Measurements from ENCODE around the gene ATF7IP.
A peak's percentile ranks its signal among the peaks of the same experiment; 100 is the strongest.
"Not testable (repeated sequence)": the region's sequence is repeated elsewhere in the genome, so short reads cannot be mapped to it uniquely, and the experiment has no call there.

The ATF7IP gene, protein sequence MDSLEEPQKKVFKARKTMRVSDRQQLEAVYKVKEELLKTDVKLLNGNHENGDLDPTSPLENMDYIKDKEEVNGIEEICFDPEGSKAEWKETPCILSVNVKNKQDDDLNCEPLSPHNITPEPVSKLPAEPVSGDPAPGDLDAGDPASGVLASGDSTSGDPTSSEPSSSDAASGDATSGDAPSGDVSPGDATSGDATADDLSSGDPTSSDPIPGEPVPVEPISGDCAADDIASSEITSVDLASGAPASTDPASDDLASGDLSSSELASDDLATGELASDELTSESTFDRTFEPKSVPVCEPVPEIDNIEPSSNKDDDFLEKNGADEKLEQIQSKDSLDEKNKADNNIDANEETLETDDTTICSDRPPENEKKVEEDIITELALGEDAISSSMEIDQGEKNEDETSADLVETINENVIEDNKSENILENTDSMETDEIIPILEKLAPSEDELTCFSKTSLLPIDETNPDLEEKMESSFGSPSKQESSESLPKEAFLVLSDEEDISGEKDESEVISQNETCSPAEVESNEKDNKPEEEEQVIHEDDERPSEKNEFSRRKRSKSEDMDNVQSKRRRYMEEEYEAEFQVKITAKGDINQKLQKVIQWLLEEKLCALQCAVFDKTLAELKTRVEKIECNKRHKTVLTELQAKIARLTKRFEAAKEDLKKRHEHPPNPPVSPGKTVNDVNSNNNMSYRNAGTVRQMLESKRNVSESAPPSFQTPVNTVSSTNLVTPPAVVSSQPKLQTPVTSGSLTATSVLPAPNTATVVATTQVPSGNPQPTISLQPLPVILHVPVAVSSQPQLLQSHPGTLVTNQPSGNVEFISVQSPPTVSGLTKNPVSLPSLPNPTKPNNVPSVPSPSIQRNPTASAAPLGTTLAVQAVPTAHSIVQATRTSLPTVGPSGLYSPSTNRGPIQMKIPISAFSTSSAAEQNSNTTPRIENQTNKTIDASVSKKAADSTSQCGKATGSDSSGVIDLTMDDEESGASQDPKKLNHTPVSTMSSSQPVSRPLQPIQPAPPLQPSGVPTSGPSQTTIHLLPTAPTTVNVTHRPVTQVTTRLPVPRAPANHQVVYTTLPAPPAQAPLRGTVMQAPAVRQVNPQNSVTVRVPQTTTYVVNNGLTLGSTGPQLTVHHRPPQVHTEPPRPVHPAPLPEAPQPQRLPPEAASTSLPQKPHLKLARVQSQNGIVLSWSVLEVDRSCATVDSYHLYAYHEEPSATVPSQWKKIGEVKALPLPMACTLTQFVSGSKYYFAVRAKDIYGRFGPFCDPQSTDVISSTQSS

DNA sequence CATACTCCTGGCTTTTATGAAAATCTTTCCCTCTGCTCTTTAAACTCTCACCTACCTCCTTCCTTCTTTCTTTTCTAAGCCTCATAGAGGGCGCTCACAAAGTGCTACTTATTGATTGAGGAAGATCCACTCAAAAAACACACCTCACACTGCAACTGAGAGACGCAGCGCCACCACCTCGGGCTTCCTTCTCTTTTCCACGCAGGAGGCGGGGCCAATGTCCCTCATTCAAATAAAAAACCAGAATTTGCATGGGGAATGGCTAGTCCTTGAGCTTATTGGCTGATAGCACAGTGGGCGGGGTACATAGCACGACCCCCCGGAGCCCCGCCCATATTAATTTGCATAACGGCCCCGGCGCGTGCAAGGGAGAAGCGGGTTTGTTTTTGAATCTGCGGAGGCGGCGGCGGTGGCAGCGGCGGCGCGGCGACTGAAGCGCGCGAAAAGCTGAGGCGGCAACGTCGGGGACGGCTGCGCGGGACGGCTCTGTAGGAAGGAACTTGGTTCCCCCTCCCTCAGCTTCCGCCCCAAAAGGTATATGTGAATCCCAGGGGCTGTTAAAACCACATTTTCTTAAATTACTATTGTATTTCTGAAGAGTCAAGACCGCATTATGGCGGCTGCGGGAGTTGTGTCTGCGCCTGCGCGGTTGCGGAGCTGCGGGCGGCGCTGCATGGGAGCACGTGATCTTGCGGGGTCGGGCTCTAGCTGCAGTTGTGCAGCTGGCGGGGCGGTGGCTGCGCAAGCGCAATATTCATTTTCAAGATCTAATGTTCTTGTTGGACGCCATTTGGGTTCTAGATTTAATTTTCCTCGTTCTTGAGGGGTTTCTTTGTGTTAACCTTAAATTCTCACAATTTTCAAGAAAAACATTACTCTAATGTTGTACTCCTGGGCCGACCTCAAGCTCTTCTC, at the start of gene ATF7IP:
Gene ATF7IP (plus strand): TSS at position 389 of the 915 bp plus-strand sequence. CDS start 58,234 bp downstream, outside the sequence.
- DNase-seq (ENCODE audit: low spot score), result peak; percentile 99

DNA sequence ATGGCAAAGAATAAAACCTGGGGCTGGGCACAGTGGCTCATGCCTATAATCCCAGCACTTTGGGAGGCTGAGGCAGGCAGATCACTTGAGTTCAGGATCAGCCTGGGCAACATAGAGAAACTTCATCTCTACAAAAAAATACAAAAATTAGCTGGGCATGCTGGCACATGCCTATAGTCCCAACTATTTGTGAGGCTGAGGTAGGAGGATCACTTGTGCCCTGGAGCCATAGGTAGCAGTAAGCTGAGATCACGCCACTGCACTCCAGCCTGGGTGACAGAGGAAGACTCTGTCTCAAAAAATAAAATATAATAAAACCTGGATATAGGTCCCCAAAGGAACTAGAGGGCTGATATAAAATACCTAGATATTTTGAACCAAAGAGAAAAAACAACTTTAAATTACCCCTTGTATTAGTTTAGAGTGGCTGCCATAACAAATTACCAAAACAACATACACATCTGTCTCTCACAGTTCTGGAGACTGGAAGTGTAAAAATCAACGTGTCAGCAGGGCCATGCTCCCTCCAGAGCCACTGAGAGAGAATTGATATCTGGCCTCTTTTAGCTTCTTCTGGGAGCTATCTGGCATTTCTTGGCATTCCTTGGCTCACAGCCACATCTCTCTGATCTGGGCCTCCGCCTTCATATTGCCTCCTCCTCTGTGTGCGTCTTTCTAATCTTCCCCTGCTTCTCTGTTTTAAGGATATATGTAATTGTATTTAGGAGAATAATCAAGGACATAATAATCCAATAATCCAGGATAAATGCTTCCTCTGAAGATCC, 47.9 kb upstream of the ATF7IP start:
- no peak for DNase-seq (ENCODE audit: low spot score)

DNA sequence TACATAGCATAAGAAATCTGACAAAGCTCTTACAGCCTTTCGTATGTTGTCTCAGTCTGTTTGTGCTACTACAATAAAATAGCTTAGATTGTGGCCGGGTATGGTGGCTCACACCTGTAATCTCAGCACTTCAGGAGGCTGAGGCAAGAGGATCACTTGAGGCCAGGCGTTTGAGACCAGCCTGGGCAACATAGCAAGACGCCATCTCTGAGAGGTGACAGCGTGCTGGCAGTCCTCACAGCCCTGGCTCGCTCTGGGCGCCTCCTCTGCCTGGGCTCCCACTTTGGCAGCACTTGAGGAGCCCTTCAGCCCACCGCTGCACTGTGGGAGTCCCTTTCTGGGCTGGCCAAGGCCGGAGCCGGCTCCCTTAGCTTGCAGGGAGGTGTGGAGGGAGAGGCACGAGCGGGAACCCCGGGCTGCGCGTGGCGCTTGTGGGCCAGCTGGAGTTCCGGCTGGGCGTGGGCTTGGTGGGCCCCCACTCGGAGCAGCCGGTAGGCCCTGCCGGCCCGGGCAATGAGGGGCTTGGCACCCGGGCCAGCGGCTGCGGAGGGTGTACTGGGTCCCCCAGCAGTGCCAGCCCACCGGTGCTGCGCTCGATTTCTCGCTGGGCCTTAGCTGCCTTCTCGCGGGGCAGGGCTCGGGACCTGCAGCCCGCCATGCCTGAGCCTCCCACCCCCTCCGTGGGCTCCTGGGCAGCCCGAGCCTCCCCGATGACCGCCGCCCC, 45.6 kb upstream of the ATF7IP start:
- not testable (repeated sequence) for DNase-seq (ENCODE audit: low spot score)

DNA sequence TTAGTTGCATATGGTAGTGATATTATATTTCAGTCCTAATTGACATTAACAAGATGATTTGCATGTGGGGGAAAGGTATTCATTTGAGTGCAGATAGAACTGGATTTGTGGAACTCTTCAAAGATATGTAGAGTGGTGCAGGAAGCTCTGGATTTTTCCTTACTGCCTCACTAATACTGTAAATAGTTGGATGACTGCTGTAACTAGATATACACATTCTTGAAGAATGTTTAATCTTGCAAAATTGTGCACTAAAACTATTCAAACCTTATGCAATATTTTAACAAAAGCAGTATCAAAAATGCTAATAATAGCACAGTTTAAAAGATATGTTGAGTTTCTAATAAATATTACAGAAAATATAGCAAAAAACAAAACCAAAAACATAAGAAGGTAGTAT, 43.1 kb upstream of the ATF7IP start:
- no peak for DNase-seq (ENCODE audit: low spot score)

DNA sequence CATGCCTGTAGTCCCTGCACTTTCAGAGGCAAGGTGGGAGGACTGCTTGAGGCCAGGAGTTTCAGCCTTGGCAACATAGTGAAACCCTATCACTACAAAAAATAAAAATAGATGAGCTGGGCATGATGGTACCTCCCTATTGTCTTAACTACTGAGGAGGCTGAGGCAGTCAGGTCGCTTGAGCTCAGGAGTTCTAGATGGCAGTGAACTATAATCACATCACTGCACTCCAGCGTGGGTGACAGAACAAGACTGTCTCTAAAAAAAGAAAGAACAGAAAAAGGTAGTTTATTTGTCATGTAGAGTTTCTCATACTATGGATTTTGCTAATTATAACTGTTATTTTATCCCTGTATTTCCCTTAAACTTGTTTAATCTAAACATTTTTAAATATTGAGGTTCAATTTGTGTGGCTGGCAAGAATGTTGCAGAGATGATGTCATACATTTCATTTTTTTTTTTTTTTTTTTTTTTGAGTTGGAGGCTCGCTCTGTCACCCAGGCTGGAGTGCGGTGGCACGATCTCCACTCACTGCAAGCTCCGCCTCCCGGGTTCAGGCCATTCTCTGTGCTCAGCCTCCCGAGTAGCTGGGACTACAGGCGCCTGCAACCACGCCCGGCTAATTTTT, 39.7 kb upstream of the ATF7IP start:
- DNase-seq (ENCODE audit: low spot score), result no peak

DNA sequence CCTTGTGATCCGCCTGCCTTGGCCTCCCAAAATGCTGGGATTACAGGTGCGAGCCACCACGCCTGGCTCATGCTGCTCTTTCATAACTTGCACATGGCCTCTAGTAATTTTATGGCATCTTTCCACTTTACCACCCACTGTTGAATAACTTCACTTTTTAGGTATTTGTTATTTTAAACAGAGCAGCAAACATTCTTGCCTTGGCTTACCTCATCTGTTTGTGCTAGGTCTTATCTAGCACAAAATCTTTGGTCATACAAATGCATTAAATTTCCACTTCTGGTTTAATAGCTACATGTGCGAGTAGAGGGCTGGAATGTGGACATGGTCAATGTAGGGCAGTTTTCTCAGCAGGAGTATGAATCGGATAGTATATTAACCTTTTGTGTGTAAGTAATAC, 38.8 kb upstream of the ATF7IP start:
- DNase-seq (ENCODE audit: low spot score), result no peak

DNA sequence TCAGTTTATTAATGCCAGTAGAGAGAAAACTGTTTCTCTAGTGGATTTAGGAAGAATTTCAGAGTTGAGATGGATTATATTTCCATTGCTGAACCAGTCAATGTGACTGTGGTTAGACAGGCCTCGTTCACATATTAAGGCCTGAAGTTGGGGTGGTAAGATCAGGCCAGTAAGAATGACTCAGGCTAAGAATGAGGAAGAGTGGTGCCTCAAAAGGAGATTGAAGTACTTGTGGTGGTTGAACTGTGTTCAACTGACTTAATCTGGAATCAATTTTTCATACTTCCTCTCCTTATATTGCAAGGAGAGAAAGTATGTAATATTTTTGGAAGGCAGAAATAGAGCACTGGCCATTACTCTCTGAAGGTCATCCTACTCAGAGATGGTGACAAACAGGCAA, 37.8 kb upstream of the ATF7IP start:
- DNase-seq (ENCODE audit: low spot score), result peak; percentile 77

DNA sequence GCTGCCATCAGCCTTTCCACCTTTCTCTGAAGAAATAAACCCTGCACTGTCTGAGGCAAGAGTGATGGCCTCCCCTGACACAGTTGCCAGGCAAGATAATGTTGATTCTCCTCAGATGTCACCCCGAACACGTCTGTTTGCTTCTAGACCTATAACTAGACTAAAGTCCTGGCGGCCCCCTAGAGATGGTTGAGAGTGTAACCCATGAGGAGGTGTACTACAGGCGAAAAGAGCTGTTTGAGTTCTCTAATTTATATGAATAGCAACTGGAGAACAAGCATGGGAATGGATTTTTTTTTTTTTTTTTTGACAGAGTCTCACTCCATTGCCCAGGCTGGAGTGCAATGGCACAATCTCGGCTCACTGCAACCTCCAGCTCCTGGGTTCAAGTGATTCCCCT, 33.0 kb upstream of the ATF7IP start:
- DNase-seq (ENCODE audit: low spot score), result no peak

DNA sequence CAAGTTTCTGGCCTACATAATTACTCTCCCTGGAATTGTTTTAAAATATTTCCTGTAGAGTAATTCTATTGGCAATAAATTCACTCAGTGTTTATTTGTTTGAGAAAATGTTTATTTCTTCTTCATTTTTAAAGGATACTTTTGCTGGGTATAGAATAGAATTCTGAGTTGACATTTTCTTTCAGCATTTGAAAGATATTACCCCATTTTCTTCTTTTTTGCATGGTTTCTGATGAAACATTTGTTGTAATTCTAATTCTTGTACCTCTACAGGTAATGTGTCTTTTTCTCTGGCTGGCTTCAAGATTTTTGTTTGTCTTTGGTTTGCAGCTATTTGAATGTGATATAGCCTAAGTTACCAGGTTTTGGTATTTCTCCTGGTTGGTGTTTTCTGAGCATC, 25.1 kb upstream of the ATF7IP start:
- DNase-seq (ENCODE audit: low spot score), result no peak

DNA sequence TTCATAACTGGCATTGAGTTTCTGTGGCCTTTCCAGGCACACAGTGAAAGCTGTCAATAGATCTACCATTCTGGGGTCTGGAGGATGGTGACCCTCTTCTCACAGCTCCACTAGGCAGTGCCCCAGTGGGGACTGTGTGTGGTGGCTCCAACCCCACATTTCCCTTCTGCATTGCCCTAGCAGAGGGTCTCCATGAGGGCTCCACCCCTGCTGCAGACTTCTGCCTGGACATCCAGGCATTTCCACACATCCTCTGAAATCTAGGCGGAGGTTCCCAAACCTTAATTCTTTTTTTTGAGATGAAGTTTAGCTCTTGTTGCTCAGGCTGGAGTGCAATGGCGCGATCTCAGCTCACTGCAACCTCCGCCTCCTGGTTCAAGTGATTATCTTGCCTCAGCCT, 14.0 kb upstream of the ATF7IP start:
- DNase-seq (ENCODE audit: low spot score), result not testable (repeated sequence)

DNA sequence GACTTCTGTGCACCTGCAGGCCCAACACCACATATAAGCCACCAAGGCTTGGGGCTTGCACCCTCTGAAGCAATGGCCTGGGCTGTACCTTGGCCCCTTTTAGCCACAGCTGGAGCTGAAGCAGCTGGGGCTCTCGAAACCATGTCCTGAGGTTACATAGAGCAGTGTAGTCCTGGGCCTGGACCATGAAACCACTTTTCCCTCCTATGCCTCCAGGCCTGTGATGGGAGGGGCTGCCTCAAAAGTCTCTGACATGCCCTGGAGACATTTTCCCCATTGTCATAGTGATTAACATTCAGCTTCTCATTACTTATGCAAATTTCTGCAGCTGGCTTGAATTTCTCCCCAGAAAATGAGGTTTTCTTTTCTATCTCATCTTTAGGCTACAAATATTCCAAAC, 13.4 kb upstream of the ATF7IP start:
- not testable (repeated sequence) for DNase-seq (ENCODE audit: low spot score)

DNA sequence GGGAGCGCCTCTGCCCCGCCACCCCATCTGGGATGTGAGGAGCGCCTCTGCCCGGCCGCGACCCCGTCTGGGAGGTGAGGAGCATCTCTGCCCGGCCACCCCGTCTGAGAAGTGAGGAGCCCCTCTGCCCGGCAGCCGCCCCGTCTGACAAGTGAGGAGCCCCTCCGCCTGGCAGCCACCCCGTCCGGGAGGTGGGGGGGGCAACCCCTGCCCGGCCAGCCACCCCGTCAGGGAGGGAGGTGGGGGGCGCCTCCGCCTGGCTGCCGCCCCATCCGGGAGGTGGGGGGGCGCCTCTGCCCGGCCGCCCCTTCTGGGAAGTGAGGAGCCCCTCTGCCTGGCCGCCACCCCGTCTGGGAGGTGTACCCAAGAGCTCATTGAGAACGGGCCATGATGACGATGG, 10.8 kb upstream of the ATF7IP start:
- not testable (repeated sequence) for DNase-seq (ENCODE audit: low spot score)

DNA sequence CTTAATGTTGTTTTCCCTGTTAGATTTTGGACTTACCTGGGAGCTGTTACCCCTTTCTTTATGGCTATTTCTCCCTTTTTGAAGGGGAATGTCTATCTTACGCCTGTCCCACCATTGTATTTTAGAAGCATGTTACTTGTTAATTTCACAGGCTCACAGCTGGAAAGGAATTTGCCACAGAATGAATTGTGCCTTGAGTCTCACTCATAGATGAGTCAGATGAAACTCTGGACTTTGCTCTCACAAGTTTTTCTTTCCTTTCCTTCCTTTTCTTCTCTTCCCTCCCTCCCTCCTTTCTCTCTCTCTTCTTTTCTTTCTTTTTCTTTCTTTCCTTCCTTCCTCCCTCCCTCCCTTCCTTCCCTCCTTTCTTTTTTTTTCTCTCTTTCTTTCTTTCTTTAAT, 9.3 kb upstream of the ATF7IP start:
- DNase-seq (ENCODE audit: low spot score), result peak; percentile 22

DNA sequence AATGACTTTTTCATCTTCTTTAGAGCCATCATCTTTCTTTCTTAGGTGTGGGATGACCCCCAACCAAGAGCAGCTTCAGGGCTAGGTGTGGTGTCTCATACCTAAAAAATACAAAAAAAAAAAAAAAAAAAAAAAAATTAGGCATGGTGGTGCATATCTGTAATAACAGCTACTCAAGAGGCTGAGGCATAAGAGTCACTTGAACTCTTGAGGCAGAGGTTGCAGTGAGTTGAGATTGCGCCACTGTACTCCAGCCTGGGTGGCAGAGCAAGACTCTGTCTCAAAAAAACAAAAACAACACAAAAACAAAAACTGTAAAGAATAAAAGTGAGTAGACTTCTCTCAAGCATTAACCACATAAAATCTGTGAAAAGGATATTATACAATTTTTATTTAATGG, 8.0 kb upstream of the ATF7IP start:
- no peak for DNase-seq (ENCODE audit: low spot score)

DNA sequence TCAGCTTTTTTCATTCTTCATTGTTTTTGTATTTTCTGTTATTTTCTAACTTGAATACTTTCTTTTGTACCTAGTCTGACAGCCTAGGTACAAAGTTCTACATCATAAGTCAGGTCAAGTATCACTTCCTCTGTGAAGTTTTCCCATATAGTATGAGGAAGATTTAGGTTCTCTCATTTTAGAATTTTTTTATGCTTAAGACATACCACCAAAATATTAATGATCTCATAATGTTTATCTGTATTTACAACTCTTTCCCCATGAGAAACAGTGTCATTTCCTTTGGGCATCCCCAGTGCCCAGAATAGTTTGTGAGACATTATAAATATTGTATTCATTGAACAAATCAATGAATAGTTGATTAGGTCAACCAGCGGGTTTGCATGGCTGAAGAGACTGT, 3.1 kb upstream of the ATF7IP start:
- DNase-seq (ENCODE audit: low spot score), result no peak

DNA sequence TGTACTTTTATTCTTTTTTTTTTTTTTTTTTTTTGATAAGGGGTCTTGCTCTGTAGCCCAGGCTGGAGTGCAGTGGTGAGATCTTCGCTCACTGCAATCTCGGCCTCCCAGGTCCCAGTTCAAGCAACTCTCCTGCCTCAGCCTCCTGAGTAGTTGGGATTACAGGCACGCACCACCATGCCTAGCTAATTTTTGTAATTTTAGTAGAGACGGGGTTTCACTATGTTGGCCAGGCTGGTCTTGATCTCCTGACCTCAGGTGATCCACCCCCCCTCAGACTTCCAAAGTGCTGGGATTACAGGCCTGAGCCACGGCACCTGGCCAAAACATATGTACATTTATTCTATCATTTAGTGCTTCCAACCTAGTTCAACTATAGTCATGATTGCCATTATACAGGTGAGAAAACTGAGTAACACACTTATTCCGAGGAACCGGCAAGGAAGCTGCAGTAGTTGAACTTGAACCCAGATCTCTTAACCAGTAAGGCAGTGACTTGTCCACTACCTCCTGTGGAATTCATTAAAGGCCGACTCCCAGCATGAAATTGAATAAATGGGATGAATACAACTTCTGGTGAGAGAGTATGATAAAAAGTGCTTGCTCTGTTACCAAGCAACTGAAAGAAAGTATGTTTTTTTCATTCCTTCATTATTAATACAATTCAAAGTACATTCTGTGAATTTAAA, 755 bp upstream of the ATF7IP start:
- peak; percentile 14 for DNase-seq (ENCODE audit: low spot score)

DNA sequence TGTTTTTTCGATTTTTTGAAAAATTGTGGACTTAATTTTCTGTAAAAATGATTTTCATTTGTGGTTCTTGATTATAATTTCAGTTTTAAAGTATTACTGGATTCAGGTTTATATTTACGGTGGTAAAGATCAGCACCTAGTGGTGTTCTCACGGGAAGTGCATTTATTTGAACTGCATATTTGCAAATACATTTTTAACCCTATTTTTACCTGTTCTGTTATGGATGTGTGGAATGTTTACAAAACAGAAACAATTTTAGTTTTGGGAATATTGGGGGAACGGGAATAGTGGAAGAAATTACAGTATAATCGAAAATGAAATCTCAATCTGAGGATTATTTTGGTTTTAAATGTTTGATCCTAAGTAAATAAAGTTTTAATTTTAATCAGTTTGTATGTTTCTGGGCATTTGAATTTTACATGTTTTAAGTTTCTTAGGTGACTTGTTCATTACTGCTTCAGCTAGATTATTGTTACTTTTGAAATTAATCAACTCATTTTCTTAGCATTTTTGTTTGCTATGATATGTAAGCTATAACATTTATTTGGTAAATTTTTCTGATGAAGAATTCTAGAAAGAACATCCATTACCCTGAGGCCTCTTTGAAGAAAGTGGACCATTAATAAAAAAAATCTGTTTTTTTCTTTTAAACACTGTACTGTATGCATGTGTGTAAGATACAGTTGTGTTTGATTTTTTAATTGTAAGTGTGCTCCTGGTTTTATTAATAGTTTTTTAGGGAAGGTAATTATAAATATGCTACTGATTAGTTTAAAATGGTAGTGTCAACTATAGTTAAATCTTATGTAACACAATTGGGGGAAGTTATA, 942 bp downstream of the ATF7IP start:
- no peak for DNase-seq (ENCODE audit: low spot score)
